ENCODE data around the gene GSTT2B.
"Not testable (repeated sequence)": the region's sequence is repeated elsewhere in the genome, so short reads cannot be mapped to it uniquely, and the experiment has no call there.

Gene GSTT2B

GRCh38 chr22:24002851-24003250 lies 41.9 kb upstream of the GSTT2B start:
- no peak overlapping the region for H3K4me3 ChIP-seq (ENCODE audit: low read depth in 1 of 2, low read length in 2 of 2)
- H3K27me3 ChIP-seq (ENCODE audit: low read depth, low read length) = no peaks in the 10 kb centered on the region
- H3K36me3 ChIP-seq (ENCODE audit: control insufficient read depth in 1 of 2, insufficient read depth in 2 of 2, low read length in 2 of 2) = no peaks in the 10 kb centered on the region
- H3K9me3 ChIP-seq (ENCODE audit: control insufficient read depth in 1 of 2, low read length in 2 of 2) = no peaks in the 10 kb centered on the region
- H3K4me1 ChIP-seq (ENCODE audit: control insufficient read depth in 1 of 2, insufficient read depth in 2 of 2, low read length in 2 of 2) = no peaks in the 10 kb centered on the region
- no peak overlapping the region for H3K27ac ChIP-seq (ENCODE audit: low read length)

- no peaks in the 10 kb centered on the region for H3K27me3 ChIP-seq (ENCODE audit: low read depth, low read length)
- H3K36me3 ChIP-seq (ENCODE audit: control insufficient read depth in 1 of 2, insufficient read depth in 2 of 2, low read length in 2 of 2) = no peaks in the 10 kb centered on the region
- H3K4me1 ChIP-seq (ENCODE audit: control insufficient read depth in 1 of 2, insufficient read depth in 2 of 2, low read length in 2 of 2) = no peaks in the 10 kb centered on the region
- no peak overlapping the region for H3K4me3 ChIP-seq (ENCODE audit: low read depth in 1 of 2, low read length in 2 of 2)
- H3K9me3 ChIP-seq (ENCODE audit: control insufficient read depth in 1 of 2, low read length in 2 of 2) = no peaks in the 10 kb centered on the region
- no peak overlapping the region for H3K27ac ChIP-seq (ENCODE audit: low read length)
Measured at GRCh38 chr22:24002272-24002671, 41.3 kb upstream of the GSTT2B start.

DNA sequence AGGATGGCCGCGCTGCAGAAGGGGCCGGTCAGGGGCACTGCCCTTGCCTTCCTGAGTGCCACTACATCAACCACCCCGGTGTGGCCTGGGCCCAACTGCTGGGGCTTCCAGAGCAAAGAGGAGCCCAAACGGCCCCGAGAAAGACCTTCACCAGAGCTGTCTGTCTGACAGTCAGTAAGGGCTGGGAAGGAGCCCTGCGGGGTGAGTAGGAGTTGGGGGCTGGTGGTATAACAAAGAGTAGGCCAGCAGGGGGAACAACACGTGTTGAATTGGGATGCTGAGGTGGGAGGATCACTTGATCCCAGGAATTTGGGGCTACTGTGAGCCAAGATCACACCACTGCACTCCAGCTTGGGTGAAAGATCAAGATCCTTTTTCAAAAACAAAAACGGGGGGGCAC lies 40.3 kb upstream of the GSTT2B start:
- H3K27me3 ChIP-seq (ENCODE audit: low read depth, low read length) = no peaks in the 10 kb centered on the region
- no peaks in the 10 kb centered on the region for H3K36me3 ChIP-seq (ENCODE audit: control insufficient read depth in 1 of 2, insufficient read depth in 2 of 2, low read length in 2 of 2)
- no peak overlapping the region for H3K4me3 ChIP-seq (ENCODE audit: low read depth in 1 of 2, low read length in 2 of 2)
- H3K4me1 ChIP-seq (ENCODE audit: control insufficient read depth in 1 of 2, insufficient read depth in 2 of 2, low read length in 2 of 2) = no peaks in the 10 kb centered on the region
- no peaks in the 10 kb centered on the region for H3K9me3 ChIP-seq (ENCODE audit: control insufficient read depth in 1 of 2, low read length in 2 of 2)
- no peak overlapping the region for H3K27ac ChIP-seq (ENCODE audit: low read length)

- not testable (repeated sequence) for H3K9me3 ChIP-seq (ENCODE audit: control insufficient read depth in 1 of 2, low read length in 2 of 2); H3K27me3 ChIP-seq (ENCODE audit: low read depth, low read length); H3K27ac ChIP-seq (ENCODE audit: low read length); H3K4me1 ChIP-seq (ENCODE audit: control insufficient read depth in 1 of 2, insufficient read depth in 2 of 2, low read length in 2 of 2); H3K36me3 ChIP-seq (ENCODE audit: control insufficient read depth in 1 of 2, insufficient read depth in 2 of 2, low read length in 2 of 2); H3K4me3 ChIP-seq (ENCODE audit: low read depth in 1 of 2, low read length in 2 of 2)
Measured at GRCh38 chr22:23999779-24000178, 38.8 kb upstream of the GSTT2B start.

- Histone ChIP-seq H3K36me3 (ENCODE audit: control insufficient read depth in 1 of 2, insufficient read depth in 2 of 2, low read length in 2 of 2) (no peaks in the 10 kb centered on the region), H3K27ac (ENCODE audit: low read length) (no peak overlapping the region), H3K9me3 (ENCODE audit: control insufficient read depth in 1 of 2, low read length in 2 of 2) (no peaks in the 10 kb centered on the region), H3K4me3 (ENCODE audit: low read depth in 1 of 2, low read length in 2 of 2) (no peak overlapping the region), H3K4me1 (ENCODE audit: control insufficient read depth in 1 of 2, insufficient read depth in 2 of 2, low read length in 2 of 2) (no peaks in the 10 kb centered on the region), H3K27me3 (ENCODE audit: low read depth, low read length) (no peaks in the 10 kb centered on the region)
Measured at GRCh38 chr22:23997092-23997491, 36.1 kb upstream of the GSTT2B start.

- not testable (repeated sequence) for H3K4me1 ChIP-seq (ENCODE audit: control insufficient read depth in 1 of 2, insufficient read depth in 2 of 2, low read length in 2 of 2); H3K27ac ChIP-seq (ENCODE audit: low read length); H3K36me3 ChIP-seq (ENCODE audit: control insufficient read depth in 1 of 2, insufficient read depth in 2 of 2, low read length in 2 of 2); H3K4me3 ChIP-seq (ENCODE audit: low read depth in 1 of 2, low read length in 2 of 2); H3K9me3 ChIP-seq (ENCODE audit: control insufficient read depth in 1 of 2, low read length in 2 of 2); H3K27me3 ChIP-seq (ENCODE audit: low read depth, low read length)
Measured at GRCh38 chr22:23993581-23994177, 32.7 kb upstream of the GSTT2B start.

- H3K27ac ChIP-seq (ENCODE audit: low read length); H3K4me1 ChIP-seq (ENCODE audit: control insufficient read depth in 1 of 2, insufficient read depth in 2 of 2, low read length in 2 of 2); H3K36me3 ChIP-seq (ENCODE audit: control insufficient read depth in 1 of 2, insufficient read depth in 2 of 2, low read length in 2 of 2); H3K4me3 ChIP-seq (ENCODE audit: low read depth in 1 of 2, low read length in 2 of 2); H3K27me3 ChIP-seq (ENCODE audit: low read depth, low read length); H3K9me3 ChIP-seq (ENCODE audit: control insufficient read depth in 1 of 2, low read length in 2 of 2): not testable (repeated sequence)
Measured at GRCh38 chr22:23993080-23993479, 32.1 kb upstream of the GSTT2B start.

DNA sequence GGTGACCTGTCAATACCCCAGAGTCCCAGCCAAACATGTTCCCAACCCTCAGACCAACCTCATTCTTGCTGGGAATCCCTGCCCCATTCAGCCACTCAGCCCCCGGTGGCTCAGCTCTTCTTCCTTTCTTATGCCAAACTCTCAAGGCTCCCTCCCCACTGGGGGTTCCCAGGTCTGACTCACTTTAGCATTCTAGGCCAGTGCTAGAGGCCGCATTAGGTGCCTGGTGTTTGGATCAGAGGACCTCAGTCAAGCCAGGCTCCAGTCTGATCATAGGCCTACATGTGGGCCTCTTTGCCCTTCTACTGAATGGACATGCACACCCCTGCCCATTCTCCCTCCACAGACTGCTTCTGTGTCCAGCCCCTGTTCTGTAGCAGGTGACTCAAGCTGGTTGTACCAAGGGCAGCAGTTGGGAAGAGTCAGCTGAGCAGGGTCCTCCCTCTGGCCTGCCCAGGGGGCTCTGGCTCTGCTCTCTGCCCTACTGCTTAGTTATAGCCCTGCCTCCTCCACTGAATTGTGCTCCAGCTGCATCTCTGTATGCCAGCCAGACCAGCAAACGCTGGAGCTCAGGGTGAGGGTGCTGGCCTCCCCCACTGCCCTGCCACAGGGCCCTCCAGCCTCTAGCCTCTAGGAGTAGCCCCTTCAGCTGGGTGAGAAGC lies 28.7 kb upstream of the GSTT2B start:
- H3K27ac ChIP-seq (ENCODE audit: low read length); H3K36me3 ChIP-seq (ENCODE audit: control insufficient read depth in 1 of 2, insufficient read depth in 2 of 2, low read length in 2 of 2); H3K27me3 ChIP-seq (ENCODE audit: low read depth, low read length); H3K4me1 ChIP-seq (ENCODE audit: control insufficient read depth in 1 of 2, insufficient read depth in 2 of 2, low read length in 2 of 2); H3K9me3 ChIP-seq (ENCODE audit: control insufficient read depth in 1 of 2, low read length in 2 of 2); H3K4me3 ChIP-seq (ENCODE audit: low read depth in 1 of 2, low read length in 2 of 2): not testable (repeated sequence)

- H3K4me3 ChIP-seq (ENCODE audit: low read depth in 1 of 2, low read length in 2 of 2); H3K27ac ChIP-seq (ENCODE audit: low read length); H3K4me1 ChIP-seq (ENCODE audit: control insufficient read depth in 1 of 2, insufficient read depth in 2 of 2, low read length in 2 of 2); H3K27me3 ChIP-seq (ENCODE audit: low read depth, low read length); H3K9me3 ChIP-seq (ENCODE audit: control insufficient read depth in 1 of 2, low read length in 2 of 2); H3K36me3 ChIP-seq (ENCODE audit: control insufficient read depth in 1 of 2, insufficient read depth in 2 of 2, low read length in 2 of 2): not testable (repeated sequence)
Measured at GRCh38 chr22:23986538-23987178, 25.7 kb upstream of the GSTT2B start.

DNA sequence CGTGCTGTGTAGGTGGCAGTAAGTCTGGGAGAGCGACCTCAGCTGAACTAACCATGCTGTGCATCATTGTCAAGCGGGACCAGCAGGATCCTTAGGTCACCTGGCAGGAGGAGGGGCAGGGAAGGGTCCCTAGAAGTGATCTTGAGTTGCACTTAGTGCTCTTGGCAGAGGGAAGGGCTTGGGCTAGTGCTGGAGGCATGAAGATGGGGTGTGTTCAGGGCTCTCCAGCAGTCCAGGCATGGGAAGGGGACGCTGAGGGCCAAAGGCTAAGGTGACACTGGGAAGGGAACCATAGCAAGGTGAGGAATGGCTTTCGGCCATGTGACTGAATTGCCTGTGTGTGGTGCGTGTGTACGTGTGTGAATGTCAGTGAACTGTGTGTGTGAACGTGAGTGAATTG lies 25.1 kb upstream of the GSTT2B start:
- H3K27ac ChIP-seq (ENCODE audit: low read length); H3K4me3 ChIP-seq (ENCODE audit: low read depth in 1 of 2, low read length in 2 of 2); H3K9me3 ChIP-seq (ENCODE audit: control insufficient read depth in 1 of 2, low read length in 2 of 2); H3K36me3 ChIP-seq (ENCODE audit: control insufficient read depth in 1 of 2, insufficient read depth in 2 of 2, low read length in 2 of 2); H3K4me1 ChIP-seq (ENCODE audit: control insufficient read depth in 1 of 2, insufficient read depth in 2 of 2, low read length in 2 of 2); H3K27me3 ChIP-seq (ENCODE audit: low read depth, low read length): not testable (repeated sequence)

DNA sequence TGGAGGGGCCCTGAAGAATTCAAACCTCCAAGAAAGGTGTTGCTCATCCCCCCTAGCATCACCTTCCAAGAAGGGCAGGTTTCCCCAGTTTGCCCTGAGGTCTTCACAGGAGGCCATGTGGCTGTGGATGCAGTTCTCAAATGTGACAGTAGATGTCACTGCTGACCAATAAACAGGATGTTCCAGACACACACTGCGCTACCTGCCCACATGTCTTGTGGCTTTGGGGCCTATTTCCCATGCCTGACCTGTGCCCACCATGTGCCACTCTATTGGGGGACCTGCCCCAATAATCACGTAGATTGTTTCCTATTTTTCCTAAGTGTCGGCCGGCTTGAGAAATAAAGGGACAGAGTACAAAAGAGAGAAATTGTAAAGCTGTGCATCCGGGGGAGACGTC lies 23.4 kb upstream of the GSTT2B start:
- Histone ChIP-seq H3K36me3 (ENCODE audit: control insufficient read depth in 1 of 2, insufficient read depth in 2 of 2, low read length in 2 of 2) (no peaks in the 10 kb centered on the region), H3K27me3 (ENCODE audit: low read depth, low read length) (no peaks in the 10 kb centered on the region), H3K4me3 (ENCODE audit: low read depth in 1 of 2, low read length in 2 of 2) (no peak overlapping the region), H3K4me1 (ENCODE audit: control insufficient read depth in 1 of 2, insufficient read depth in 2 of 2, low read length in 2 of 2) (no peaks in the 10 kb centered on the region), H3K27ac (ENCODE audit: low read length) (no peak overlapping the region), H3K9me3 (ENCODE audit: control insufficient read depth in 1 of 2, low read length in 2 of 2) (no peaks in the 10 kb centered on the region)

DNA sequence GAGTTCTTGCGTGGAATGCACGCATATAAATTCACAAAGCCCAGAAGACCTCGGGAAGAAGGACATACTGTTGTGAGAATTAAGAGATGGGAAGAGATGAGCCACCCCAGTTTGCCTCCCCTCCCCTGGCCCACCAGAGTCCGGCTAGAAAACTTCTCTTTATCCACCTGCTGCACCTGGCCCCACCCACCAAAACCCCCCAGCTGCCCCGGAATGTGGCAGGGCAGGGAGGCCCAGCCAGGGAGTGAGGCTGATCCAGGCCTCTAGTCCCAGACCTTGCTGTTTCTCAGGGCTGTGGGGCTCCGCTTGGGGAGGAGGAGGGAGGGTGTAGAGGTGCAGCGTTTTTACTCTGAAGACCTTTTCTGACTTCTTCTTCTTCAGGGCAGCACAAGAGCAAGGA lies 19.6 kb upstream of the GSTT2B start:
- H3K27me3 ChIP-seq (ENCODE audit: low read depth, low read length); H3K4me1 ChIP-seq (ENCODE audit: control insufficient read depth in 1 of 2, insufficient read depth in 2 of 2, low read length in 2 of 2); H3K4me3 ChIP-seq (ENCODE audit: low read depth in 1 of 2, low read length in 2 of 2); H3K36me3 ChIP-seq (ENCODE audit: control insufficient read depth in 1 of 2, insufficient read depth in 2 of 2, low read length in 2 of 2); H3K27ac ChIP-seq (ENCODE audit: low read length); H3K9me3 ChIP-seq (ENCODE audit: control insufficient read depth in 1 of 2, low read length in 2 of 2): not testable (repeated sequence)

All from muscle layer of duodenum (tissue), 2 donors.